DND-41 (cell line): ENCODE results near the gene LEF1.

Source experiments
- EZH2 ChIP-seq: IDR thresholded peaks from 3 replicates; pipeline ENCODE4 v1.6.1; 2012; ENCODE audit warnings: borderline replicate concordance, low read depth, mild to moderate bottlenecking, moderate library complexity, low read length, inconsistent platforms; ENCODE audit not compliant: severe bottlenecking
- TF ChIP-seq, protein P1 (sequence below): IDR thresholded peaks from 2 replicates; pipeline ENCODE4 v1.5.1; 2012; ENCODE audit warnings: borderline replicate concordance, low read length, moderate library complexity, mild to moderate bottlenecking; ENCODE audit not compliant: poor library complexity, severe bottlenecking; ENCODE audit errors: extremely low read depth

DNA sequence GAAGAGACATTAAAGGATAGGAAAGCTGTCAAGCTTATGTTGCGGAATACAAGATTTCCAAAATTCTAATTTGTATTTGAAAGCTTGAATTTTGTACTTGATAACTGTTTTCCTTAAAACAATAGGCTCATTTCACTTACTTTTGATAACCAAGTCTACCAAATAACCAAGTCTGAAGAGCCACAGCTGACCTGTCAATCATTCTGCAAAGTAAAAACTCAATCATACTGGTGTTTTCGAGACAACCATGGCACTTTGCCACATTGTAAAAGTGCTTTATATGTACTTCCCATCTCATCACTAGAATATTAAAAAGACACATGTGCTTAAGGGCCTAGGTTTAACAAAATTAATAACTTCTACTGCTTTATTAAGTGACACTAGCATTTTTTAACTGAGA lies 47.9 kb downstream of the LEF1 start:
- TF ChIP-seq, protein P1, sequence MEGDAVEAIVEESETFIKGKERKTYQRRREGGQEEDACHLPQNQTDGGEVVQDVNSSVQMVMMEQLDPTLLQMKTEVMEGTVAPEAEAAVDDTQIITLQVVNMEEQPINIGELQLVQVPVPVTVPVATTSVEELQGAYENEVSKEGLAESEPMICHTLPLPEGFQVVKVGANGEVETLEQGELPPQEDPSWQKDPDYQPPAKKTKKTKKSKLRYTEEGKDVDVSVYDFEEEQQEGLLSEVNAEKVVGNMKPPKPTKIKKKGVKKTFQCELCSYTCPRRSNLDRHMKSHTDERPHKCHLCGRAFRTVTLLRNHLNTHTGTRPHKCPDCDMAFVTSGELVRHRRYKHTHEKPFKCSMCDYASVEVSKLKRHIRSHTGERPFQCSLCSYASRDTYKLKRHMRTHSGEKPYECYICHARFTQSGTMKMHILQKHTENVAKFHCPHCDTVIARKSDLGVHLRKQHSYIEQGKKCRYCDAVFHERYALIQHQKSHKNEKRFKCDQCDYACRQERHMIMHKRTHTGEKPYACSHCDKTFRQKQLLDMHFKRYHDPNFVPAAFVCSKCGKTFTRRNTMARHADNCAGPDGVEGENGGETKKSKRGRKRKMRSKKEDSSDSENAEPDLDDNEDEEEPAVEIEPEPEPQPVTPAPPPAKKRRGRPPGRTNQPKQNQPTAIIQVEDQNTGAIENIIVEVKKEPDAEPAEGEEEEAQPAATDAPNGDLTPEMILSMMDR = no peak
- no peak for TF ChIP-seq EZH2
